Body of pancreas (tissue), 4 donors: ENCODE measurements around the gene LRFN3. TPM values are rescaled to one million over a fixed set of nuclear protein-coding genes. Genes with fewer than 3 reads are reported as not detected.
A peak's percentile ranks its signal among the peaks of the same experiment; 100 is the strongest.

Source experiments
- ATAC-seq: fragments of 150-250 bp; one replicate; pipeline ENCODE4 v1.9.1; 2016
- DNase-seq, 4 donors: peaks; one replicate each; pipeline ENCODE4 v3.0.0-alpha.2; 2019
- H3K27ac ChIP-seq, 4 donors: fragments of 200-600 bp; sonication (generic); 1 replicate in 3 of 4; 2 replicates in 1 of 4; pipeline versions ENCODE4 v1.5.1 to v1.6.1; 2016 to 2019; ENCODE audit warnings: mild to moderate bottlenecking in 1 of 4, mixed read lengths in 1 of 4, moderate library complexity in 1 of 4
- H3K27me3 ChIP-seq, 2 donors: fragments of 200-600 bp; sonication (generic); one replicate each; pipeline ENCODE4 v1.6.0; 2016; ENCODE audit warnings: mild to moderate bottlenecking in 1 of 2
- H3K36me3 ChIP-seq, 2 donors: fragments of 200-600 bp; sonication (generic); replicated peaks in 1 of 2; 2 replicates each; pipeline ENCODE4 v1.5.1; 2016; ENCODE audit warnings: low read depth in 2 of 2; ENCODE audit not compliant: insufficient read depth in 1 of 2
- H3K4me1 ChIP-seq: fragments of 200-600 bp; sonication (generic); one replicate; pipeline ENCODE4 v1.6.0; 2016
- H3K4me3 ChIP-seq, 2 donors: fragments of 200-600 bp; sonication (generic); 1 replicate in 1 of 2; 2 replicates in 1 of 2; pipeline ENCODE4 v1.5.1; 2016 to 2019
- H3K9me3 ChIP-seq, 3 donors: fragments of 200-600 bp; sonication (generic); 1 replicate in 2 of 3; 2 replicates in 1 of 3; pipeline ENCODE4 v1.5.1; 2016
- CTCF ChIP-seq, 7 experiments: fragments of 450-650 bp in 4 of 7; fragments of 200-600 bp in 3 of 7; sonication (generic) in 3 of 7; IDR thresholded peaks; one replicate each; pipeline ENCODE4 v1.5.1; 2016 to 2019; ENCODE audit warnings: antibody characterized with exemption in 7 of 7
- POLR2A ChIP-seq, 3 donors: fragments of 450-650 bp; IDR thresholded peaks; one replicate each; pipeline ENCODE4 v1.6.1; 2016; ENCODE audit warnings: antibody characterized with exemption in 3 of 3, mild to moderate bottlenecking in 2 of 3
- WGBS, 2 donors: methylation state at CpG; one replicate each; pipeline ENCODE4 v1.1.5; 2017; 5-methylcytosine and 5-hydroxymethylcytosine counted together
- intact Hi-C: fragments of 100-400 bp; cut with DNase I; formaldehyde crosslinking; loops from one replicate; pipeline ENCODE4 v1.15.1; 2023
- total RNA-seq, 2 donors: library from RNA; depleted of rRNA; stranded (reverse); fragments of >200 nt; gene quantifications; one replicate each; pipeline ENCODE4 v1.1.0, GENCODE V29; 2016

The LRFN3 gene
- total RNA-seq, 2 donors from 2014 or later = 13.2 to 14.5 TPM

- H3K9me3 ChIP-seq = no peaks in the 10 kb centered on the region
- DNase-seq (peak in 1 of 4 donors; percentile 50), ATAC-seq (no peak)
- peaks cover 27% of the 10 kb centered on the region for H3K4me1 ChIP-seq
- no peak within 1 kb of the TSS for H3K4me3 ChIP-seq
- TF ChIP-seq POLR2A (IDR thresholded peaks at IDR 0.05) (peak in 2 of 3 donors; percentile 17 to 41), CTCF (IDR thresholded peaks at IDR 0.05) (no peak)
- 55 to 61% methylated on average over 6 of the region's 6 CpGs for WGBS, 2 donors
- no peaks in the 10 kb centered on the region for H3K36me3 ChIP-seq
- intact Hi-C loops = no loop called here
- H3K27me3 ChIP-seq = no peaks in the 10 kb centered on the region
- H3K27ac ChIP-seq = peak within 1 kb of the TSS in 2 of 4 donors; percentile 21 to 92
Measured at GRCh38 chr19:35901854-35902661, 34.1 kb upstream of the LRFN3 start, which contains the start of gene HCST. HCST (plus strand) TSS chr19:35902529; CDS start chr19:35902594, 65 bp downstream.

- no peak for DNase-seq
- 56 to 62% methylated on average over 10 of the region's 10 CpGs for WGBS, 2 donors
- no peaks in the 10 kb centered on the region for H3K36me3 ChIP-seq
- TF ChIP-seq POLR2A (IDR thresholded peaks at IDR 0.05) (no peak), CTCF (IDR thresholded peaks at IDR 0.05) (no peak)
- H3K27me3 ChIP-seq = no peaks in the 10 kb centered on the region
- peaks cover 22% of the 10 kb centered on the region for H3K4me1 ChIP-seq
- ATAC-seq = no peak
- no peaks in the 10 kb centered on the region for H3K9me3 ChIP-seq
- intact Hi-C loops = no loop called here
- peak overlapping the region in 2 of 4 donors; percentile 21 to 92 for H3K27ac ChIP-seq
- no peak overlapping the region for H3K4me3 ChIP-seq
Measured at GRCh38 chr19:35902870-35903475, 33.2 kb upstream of the LRFN3 start.

DNA sequence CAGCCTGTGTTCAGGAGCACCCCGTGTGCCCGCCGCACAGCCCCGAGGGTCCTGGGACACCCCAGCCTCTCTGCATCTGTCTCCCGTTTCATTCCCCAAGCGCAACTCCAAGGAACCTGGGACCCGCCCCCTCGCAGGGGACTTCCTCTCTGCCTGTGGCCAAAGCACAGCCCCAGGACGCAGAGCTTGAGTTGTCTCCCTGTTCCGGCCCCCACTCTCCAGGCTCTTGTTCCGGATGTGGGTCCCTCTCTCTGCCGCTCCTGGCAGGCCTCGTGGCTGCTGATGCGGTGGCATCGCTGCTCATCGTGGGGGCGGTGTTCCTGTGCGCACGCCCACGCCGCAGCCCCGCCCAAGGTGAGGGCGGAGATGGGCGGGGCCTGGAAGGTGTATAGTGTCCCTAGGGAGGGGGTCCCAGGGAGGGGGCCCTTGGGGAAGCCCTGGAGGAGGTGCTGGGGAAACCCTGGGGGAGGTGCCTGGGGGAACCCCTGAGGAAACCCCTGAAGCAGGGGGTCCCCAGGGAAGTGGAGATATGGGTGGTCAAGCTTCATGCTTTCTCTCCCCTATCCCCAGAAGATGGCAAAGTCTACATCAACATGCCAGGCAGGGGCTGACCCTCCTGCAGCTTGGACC lies 32.5 kb upstream of the LRFN3 start:
- H3K27ac ChIP-seq = peak overlapping the region in 2 of 4 donors; percentile 21 to 92
- H3K27me3 ChIP-seq = no peaks in the 10 kb centered on the region
- ATAC-seq (no peak), DNase-seq (peak; percentile 41 to 88 (median 62))
- H3K9me3 ChIP-seq = no peaks in the 10 kb centered on the region
- H3K4me3 ChIP-seq = no peak overlapping the region
- no peak for TF ChIP-seq CTCF (IDR thresholded peaks at IDR 0.05)
- peak in 2 of 3 donors; percentile 32 to 60 for TF ChIP-seq POLR2A (IDR thresholded peaks at IDR 0.05)
- WGBS, 2 donors = 5 to 7% methylated on average over 16 to 20 of the region's 24 CpGs
- H3K4me1 ChIP-seq = peaks cover 15% of the 10 kb centered on the region
- intact Hi-C loops = no loop called here
- H3K36me3 ChIP-seq = no peaks in the 10 kb centered on the region

GRCh38 chr19:35904311-35905068 lies 31.7 kb upstream of the LRFN3 start:
- Histone ChIP-seq H3K4me1 (peaks cover 14% of the 10 kb centered on the region), H3K27me3 (no peaks in the 10 kb centered on the region), H3K36me3 (no peaks in the 10 kb centered on the region), H3K27ac (peak overlapping the region in 2 of 4 donors; percentile 21 to 92), H3K4me3 (no peak overlapping the region), H3K9me3 (no peaks in the 10 kb centered on the region)
- intact Hi-C loops = no loop called here
- 77 to 79% methylated on average over 4 to 10 of the region's 10 CpGs for WGBS, 2 donors
- no peak for TF ChIP-seq CTCF (IDR thresholded peaks at IDR 0.05)
- TF ChIP-seq POLR2A (IDR thresholded peaks at IDR 0.05) = peak in 1 of 3 donors; percentile 24
- DNase-seq (peak in 1 of 4 donors; percentile 41), ATAC-seq (no peak)
